Tibial nerve (tissue), 3 donors: ENCODE measurements around the gene GRPEL1.

Experiments
- POLR2A ChIP-seq, 2 donors: fragments of 450-650 bp; IDR thresholded peaks; one replicate each; pipeline ENCODE4 v1.6.1; 2017; ENCODE audit warnings: antibody characterized with exemption in 2 of 2, mild to moderate bottlenecking in 2 of 2, moderate library complexity in 2 of 2
- TF ChIP-seq, protein P1 (sequence below), 5 experiments: fragments of 200-600 bp in 3 of 5; fragments of 450-650 bp in 2 of 5; sonication (generic) in 3 of 5; IDR thresholded peaks; one replicate each; pipeline ENCODE4 v1.5.1; 2016 to 2019; ENCODE audit warnings: antibody characterized with exemption in 5 of 5, mild to moderate bottlenecking in 3 of 5, moderate library complexity in 2 of 5

DNA sequence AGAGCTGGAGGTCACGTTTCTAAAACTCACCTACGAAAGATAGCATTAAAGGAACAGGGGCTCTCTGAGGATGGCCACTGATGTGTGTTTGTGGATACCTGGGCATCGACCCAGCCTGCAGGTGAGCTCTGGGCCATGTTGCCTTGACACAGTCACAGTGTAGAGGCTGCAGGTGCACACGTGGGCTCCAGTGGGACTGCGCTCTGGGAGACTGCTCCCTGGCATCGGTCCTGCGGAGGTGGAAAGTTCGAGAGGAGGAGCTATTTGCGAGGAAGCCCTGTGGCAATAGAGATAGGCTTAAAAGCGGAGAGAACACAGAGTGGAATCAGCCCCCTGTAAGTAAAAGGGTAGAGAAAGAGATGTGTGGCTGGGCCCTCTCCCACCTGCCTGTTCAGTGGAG, 37.0 kb downstream of the GRPEL1 start:
- no peak for TF ChIP-seq POLR2A (IDR thresholded peaks at IDR 0.05)
- TF ChIP-seq, protein P1, sequence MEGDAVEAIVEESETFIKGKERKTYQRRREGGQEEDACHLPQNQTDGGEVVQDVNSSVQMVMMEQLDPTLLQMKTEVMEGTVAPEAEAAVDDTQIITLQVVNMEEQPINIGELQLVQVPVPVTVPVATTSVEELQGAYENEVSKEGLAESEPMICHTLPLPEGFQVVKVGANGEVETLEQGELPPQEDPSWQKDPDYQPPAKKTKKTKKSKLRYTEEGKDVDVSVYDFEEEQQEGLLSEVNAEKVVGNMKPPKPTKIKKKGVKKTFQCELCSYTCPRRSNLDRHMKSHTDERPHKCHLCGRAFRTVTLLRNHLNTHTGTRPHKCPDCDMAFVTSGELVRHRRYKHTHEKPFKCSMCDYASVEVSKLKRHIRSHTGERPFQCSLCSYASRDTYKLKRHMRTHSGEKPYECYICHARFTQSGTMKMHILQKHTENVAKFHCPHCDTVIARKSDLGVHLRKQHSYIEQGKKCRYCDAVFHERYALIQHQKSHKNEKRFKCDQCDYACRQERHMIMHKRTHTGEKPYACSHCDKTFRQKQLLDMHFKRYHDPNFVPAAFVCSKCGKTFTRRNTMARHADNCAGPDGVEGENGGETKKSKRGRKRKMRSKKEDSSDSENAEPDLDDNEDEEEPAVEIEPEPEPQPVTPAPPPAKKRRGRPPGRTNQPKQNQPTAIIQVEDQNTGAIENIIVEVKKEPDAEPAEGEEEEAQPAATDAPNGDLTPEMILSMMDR (IDR thresholded peaks at IDR 0.05), result no peak
